Stimulated activated naive CD8-positive, alpha-beta T cell treated with anti-CD3 and anti-CD28 coated beads, Interleukin-15, Interleukin-2, amounts not matched to agents 100 U/mL and 50 U/mL, for 24 hours (primary cell): ENCODE results near the gene PLEKHG3.
A peak's percentile ranks its signal among the peaks of the same experiment; 100 is the strongest.
"Not testable (repeated sequence)": the region's sequence is repeated elsewhere in the genome, so short reads cannot be mapped to it uniquely, and the experiment has no call there.

Source experiments
- ATAC-seq: fragments of 150-1000 bp; cut with Tn5 transposase; one replicate; pipeline ENCODE4 v1.10.0; 2021
- DNase-seq: peaks from one replicate; pipeline ENCODE4 v3.0.0; 2021

Gene PLEKHG3

GRCh38 chr14:64704143-64704742 is at the start of gene PLEKHG3:
PLEKHG3 (plus strand) TSS chr14:64704424; CDS start chr14:64727632, 23,208 bp downstream.
- DNase-seq (peak; percentile 29), ATAC-seq (peak; percentile 28)

GRCh38 chr14:64654901-64655300 is 49.3 kb upstream of the PLEKHG3 start:
- DNase-seq, result no peak
- no peak for ATAC-seq

GRCh38 chr14:64656986-64657385 is 47.2 kb upstream of the PLEKHG3 start:
- ATAC-seq, result no peak

GRCh38 chr14:64658201-64658600 is 46.0 kb upstream of the PLEKHG3 start:
- no peak for DNase-seq
- ATAC-seq, result no peak

More at GRCh38 chr14:64656986-64657385, 47.2 kb upstream of the PLEKHG3 start:
- DNase-seq, result no peak

GRCh38 chr14:64658700-64659264 is 45.4 kb upstream of the PLEKHG3 start:
- DNase-seq, result peak; percentile 8

GRCh38 chr14:64659366-64659765 is 44.9 kb upstream of the PLEKHG3 start:
- no peak for DNase-seq

More at GRCh38 chr14:64658700-64659264, 45.4 kb upstream of the PLEKHG3 start:
- not testable (repeated sequence) for ATAC-seq

GRCh38 chr14:64663174-64663573 is 41.0 kb upstream of the PLEKHG3 start:
- DNase-seq (no peak), ATAC-seq (no peak)

More at GRCh38 chr14:64659366-64659765, 44.9 kb upstream of the PLEKHG3 start:
- ATAC-seq, result peak; percentile 23

GRCh38 chr14:64671591-64671990 is 32.6 kb upstream of the PLEKHG3 start:
- peak; percentile 55 for ATAC-seq
- DNase-seq, result no peak

- DNase-seq (no peak), ATAC-seq (no peak)
These were observed 30.9 kb upstream of the PLEKHG3 start for GRCh38 chr14:64673316-64673715.

GRCh38 chr14:64673748-64674147 is 30.5 kb upstream of the PLEKHG3 start:
- ATAC-seq (no peak), DNase-seq (peak; percentile 18)

GRCh38 chr14:64674829-64675228 is 29.4 kb upstream of the PLEKHG3 start:
- ATAC-seq (no peak), DNase-seq (no peak)

- DNase-seq, result no peak
- ATAC-seq, result no peak
These were observed 28.9 kb upstream of the PLEKHG3 start for GRCh38 chr14:64675312-64675711.

GRCh38 chr14:64676410-64677008 is 27.7 kb upstream of the PLEKHG3 start:
- ATAC-seq, result no peak
- DNase-seq, result no peak

- DNase-seq (no peak), ATAC-seq (no peak)
These were observed 24.1 kb upstream of the PLEKHG3 start for GRCh38 chr14:64680013-64680713.

GRCh38 chr14:64680714-64681065 is 23.5 kb upstream of the PLEKHG3 start:
- ATAC-seq (no peak), DNase-seq (no peak)

- ATAC-seq (peak; percentile 10), DNase-seq (no peak)
These were observed 22.2 kb upstream of the PLEKHG3 start for GRCh38 chr14:64681796-64682710.

- no peak for DNase-seq
- ATAC-seq, result no peak
These were observed 21.4 kb upstream of the PLEKHG3 start for GRCh38 chr14:64682843-64683242.

- DNase-seq (no peak), ATAC-seq (no peak)
These were observed 21.0 kb upstream of the PLEKHG3 start for GRCh38 chr14:64683264-64683663.

- ATAC-seq (no peak), DNase-seq (no peak)
These were observed 20.1 kb upstream of the PLEKHG3 start for GRCh38 chr14:64684091-64684490.

- DNase-seq (no peak), ATAC-seq (no peak)
These were observed 18.6 kb upstream of the PLEKHG3 start for GRCh38 chr14:64685371-64686281.

- DNase-seq (no peak), ATAC-seq (no peak)
These were observed 18.0 kb upstream of the PLEKHG3 start for GRCh38 chr14:64686282-64686615.
